Esophagus muscularis mucosa (tissue), 4 donors: ENCODE results near the gene CUEDC2. TPM values are rescaled to one million over a fixed set of nuclear protein-coding genes. Genes with fewer than 3 reads are reported as not detected.

ENCODE experiments used
- DNase-seq: peaks from one replicate; pipeline ENCODE4 v3.0.0-alpha.2; 2017; ENCODE audit errors: extremely low spot score
- H3K27ac ChIP-seq, 4 donors: fragments of 200-600 bp; sonication (generic); replicated peaks in 1 of 4; 1 replicate in 3 of 4; 2 replicates in 1 of 4; pipeline ENCODE4 v1.5.1; 2016 to 2019; ENCODE audit warnings: mild to moderate bottlenecking in 1 of 4
- H3K27me3 ChIP-seq, 4 donors: fragments of 200-600 bp; sonication (generic); one replicate each; pipeline versions ENCODE4 v1.5.1 to v1.6.0; 2016 to 2019
- H3K36me3 ChIP-seq, 4 donors: fragments of 200-600 bp; sonication (generic); one replicate each; pipeline ENCODE4 v1.5.1; 2016 to 2019
- H3K4me1 ChIP-seq, 4 donors: fragments of 200-600 bp; sonication (generic); one replicate each; pipeline ENCODE4 v1.5.1; 2016 to 2019
- H3K4me3 ChIP-seq, 4 donors: fragments of 200-600 bp; sonication (generic); 1 replicate in 2 of 4; 2 replicates in 2 of 4; pipeline ENCODE4 v1.5.1; 2016 to 2019; ENCODE audit warnings: mild to moderate bottlenecking in 4 of 4, moderate library complexity in 1 of 4
- H3K9me3 ChIP-seq, 4 donors: fragments of 200-600 bp; sonication (generic); 1 replicate in 3 of 4; 2 replicates in 1 of 4; pipeline ENCODE4 v1.5.1; 2016 to 2019
- EP300 ChIP-seq: sonication (generic); formaldehyde crosslinking; IDR thresholded peaks from one replicate; pipeline ENCODE4 v1.6.1; 2017; ENCODE audit warnings: antibody characterized with exemption
- POLR2A ChIP-seq: fragments of 450-650 bp; IDR thresholded peaks from one replicate; pipeline ENCODE4 v1.6.1; 2017; ENCODE audit warnings: antibody characterized with exemption, moderate library complexity, mild to moderate bottlenecking, low read depth
- POLR2AphosphoS5 ChIP-seq, 2 donors: sonication (generic); formaldehyde crosslinking; IDR thresholded peaks; one replicate each; pipeline ENCODE4 v1.6.1; 2017; ENCODE audit warnings: antibody characterized with exemption in 2 of 2
- WGBS: methylation state at CpG from one replicate; pipeline ENCODE4 v1.1.5; 2018; 5-methylcytosine and 5-hydroxymethylcytosine counted together
- intact Hi-C: fragments of 100-400 bp; cut with DNase I; formaldehyde crosslinking; loops from one replicate; pipeline ENCODE4 v1.15.1; 2023
- total RNA-seq, 4 donors: library from RNA; depleted of rRNA; stranded (reverse); fragments of >200 nt; gene quantifications; one replicate each; pipeline versions ENCODE4 v1.1.0 to v1.2.1, GENCODE V29; 2016
- TF ChIP-seq, protein P1 (sequence below), 3 experiments: fragments of 200-600 bp in 2 of 3; fragments of 450-650 bp in 1 of 3; sonication (generic) in 2 of 3; IDR thresholded peaks; one replicate each; pipeline ENCODE4 v1.5.1; 2017 to 2019; ENCODE audit warnings: antibody characterized with exemption in 3 of 3, mild to moderate bottlenecking in 2 of 3, moderate library complexity in 1 of 3

The CUEDC2 gene
- total RNA-seq, 4 donors from 2014 or later: 61.0 to 92.7 (median 71.2) TPM

DNA sequence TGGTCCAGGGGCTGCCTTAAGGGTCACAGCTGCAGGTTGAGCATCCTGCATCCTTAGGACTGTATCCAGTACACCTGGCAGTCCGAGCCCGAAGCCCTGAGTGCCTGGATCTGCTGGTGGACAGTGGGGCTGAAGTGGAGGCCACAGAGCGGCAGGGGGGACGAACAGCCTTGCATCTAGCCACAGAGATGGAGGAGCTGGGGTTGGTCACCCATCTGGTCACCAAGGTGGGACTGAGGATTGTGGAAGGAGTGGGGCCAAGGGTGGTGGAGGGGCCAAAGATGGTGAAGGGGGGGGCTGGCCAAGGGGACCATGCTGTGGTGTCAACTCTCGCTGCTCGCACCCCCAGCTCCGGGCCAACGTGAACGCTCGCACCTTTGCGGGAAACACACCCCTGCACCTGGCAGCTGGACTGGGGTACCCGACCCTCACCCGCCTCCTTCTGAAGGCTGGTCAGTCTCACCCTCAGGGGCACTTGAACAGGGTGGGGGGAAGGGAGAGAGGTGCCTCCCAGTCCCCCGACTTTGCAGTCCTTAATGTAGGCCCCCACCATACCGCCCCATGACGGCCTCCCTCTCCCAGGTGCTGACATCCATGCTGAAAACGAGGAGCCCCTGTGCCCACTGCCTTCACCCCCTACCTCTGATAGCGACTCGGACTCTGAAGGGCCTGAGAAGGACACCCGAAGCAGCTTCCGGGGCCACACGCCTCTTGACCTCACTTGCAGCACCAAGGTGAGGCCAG lies 31.6 kb downstream of the CUEDC2 start:
- DNase-seq: no peak
- Histone ChIP-seq H3K4me1 (peaks cover 25 to 99% (median 87%) of the 10 kb centered on the region in 4 donors), H3K36me3 (peaks cover 0 to 68% (median 50%) of the 10 kb centered on the region in 4 donors), H3K27ac (peak overlapping the region; percentile 74 to 99 (median 94)), H3K4me3 (no peak overlapping the region), H3K27me3 (no peaks in the 10 kb centered on the region), H3K9me3 (no peaks in the 10 kb centered on the region)
- 80% methylated on average over 14 of the region's 22 CpGs for WGBS
- intact Hi-C loops: no loop called here
- no peak for TF ChIP-seq POLR2A
- TF ChIP-seq, protein P1, sequence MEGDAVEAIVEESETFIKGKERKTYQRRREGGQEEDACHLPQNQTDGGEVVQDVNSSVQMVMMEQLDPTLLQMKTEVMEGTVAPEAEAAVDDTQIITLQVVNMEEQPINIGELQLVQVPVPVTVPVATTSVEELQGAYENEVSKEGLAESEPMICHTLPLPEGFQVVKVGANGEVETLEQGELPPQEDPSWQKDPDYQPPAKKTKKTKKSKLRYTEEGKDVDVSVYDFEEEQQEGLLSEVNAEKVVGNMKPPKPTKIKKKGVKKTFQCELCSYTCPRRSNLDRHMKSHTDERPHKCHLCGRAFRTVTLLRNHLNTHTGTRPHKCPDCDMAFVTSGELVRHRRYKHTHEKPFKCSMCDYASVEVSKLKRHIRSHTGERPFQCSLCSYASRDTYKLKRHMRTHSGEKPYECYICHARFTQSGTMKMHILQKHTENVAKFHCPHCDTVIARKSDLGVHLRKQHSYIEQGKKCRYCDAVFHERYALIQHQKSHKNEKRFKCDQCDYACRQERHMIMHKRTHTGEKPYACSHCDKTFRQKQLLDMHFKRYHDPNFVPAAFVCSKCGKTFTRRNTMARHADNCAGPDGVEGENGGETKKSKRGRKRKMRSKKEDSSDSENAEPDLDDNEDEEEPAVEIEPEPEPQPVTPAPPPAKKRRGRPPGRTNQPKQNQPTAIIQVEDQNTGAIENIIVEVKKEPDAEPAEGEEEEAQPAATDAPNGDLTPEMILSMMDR (IDR thresholded peaks at IDR 0.05): no peak
- TF ChIP-seq EP300: no peak
- no peak for TF ChIP-seq POLR2AphosphoS5 (IDR thresholded peaks at IDR 0.05)

DNA sequence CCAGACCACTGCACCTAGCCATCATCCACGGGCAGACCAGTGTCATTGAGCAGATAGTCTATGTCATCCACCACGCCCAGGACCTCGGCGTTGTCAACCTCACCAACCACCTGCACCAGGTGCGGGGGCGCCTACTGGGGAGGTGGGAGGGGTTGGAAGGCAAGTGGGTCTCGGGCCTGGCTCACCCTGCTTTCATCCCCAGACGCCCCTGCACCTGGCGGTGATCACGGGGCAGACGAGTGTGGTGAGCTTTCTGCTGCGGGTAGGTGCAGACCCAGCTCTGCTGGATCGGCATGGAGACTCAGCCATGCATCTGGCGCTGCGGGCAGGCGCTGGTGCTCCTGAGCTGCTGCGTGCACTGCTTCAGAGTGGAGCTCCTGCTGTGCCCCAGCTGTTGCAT lies 32.3 kb downstream of the CUEDC2 start:
- no peaks in the 10 kb centered on the region for H3K27me3 ChIP-seq
- H3K36me3 ChIP-seq: peaks cover 0 to 68% (median 50%) of the 10 kb centered on the region in 4 donors
- no peak for DNase-seq
- TF ChIP-seq, protein P1 (IDR thresholded peaks at IDR 0.05): no peak
- TF ChIP-seq EP300 (no peak), POLR2AphosphoS5 (IDR thresholded peaks at IDR 0.05) (no peak), POLR2A (no peak)
- H3K9me3 ChIP-seq: no peaks in the 10 kb centered on the region
- peaks cover 25 to 96% (median 82%) of the 10 kb centered on the region in 4 donors for H3K4me1 ChIP-seq
- H3K27ac ChIP-seq: peak overlapping the region; percentile 86 to 99 (median 94)
- peak overlapping the region in 1 of 4 donors; percentile 63 for H3K4me3 ChIP-seq
- 66% methylated on average over 7 of the region's 17 CpGs for WGBS
- intact Hi-C loops: no loop called here

DNA sequence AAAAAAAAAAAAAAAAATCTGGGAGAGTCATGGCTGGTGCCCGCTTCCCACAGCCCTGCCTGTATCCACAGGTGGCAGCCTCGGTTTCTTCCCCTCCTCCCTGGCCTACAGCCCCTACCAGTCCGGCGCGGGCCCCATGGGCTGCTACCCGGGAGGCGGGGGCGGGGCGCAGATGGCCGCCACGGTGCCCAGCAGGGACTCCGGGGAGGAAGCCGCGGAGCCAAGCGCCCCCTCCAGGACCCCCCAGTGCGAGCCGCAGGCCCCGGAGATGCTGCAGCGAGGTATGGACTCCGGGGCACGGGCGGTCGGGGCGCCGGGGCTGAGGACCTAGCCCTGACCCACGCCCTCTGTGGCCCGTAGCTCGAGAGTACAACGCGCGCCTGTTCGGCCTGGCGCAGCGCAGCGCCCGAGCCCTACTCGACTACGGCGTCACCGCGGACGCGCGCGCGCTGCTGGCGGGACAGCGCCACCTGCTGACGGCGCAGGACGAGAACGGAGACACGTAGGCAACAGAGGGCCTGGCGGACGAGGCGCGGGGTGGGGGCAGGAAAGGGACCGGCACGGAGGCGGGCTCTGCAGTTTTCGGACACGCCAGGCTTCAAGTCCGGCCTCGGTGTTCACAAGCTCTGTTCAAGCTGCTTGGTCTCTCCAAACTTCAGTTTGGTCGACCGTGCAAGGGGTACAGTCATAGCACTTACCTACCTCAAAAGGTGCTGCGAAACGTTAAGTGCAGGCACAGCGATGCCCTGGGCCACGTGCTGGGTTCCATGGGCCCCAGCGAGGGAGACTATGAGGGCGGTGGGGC lies 33.0 kb downstream of the CUEDC2 start:
- peak; percentile 95 for DNase-seq
- intact Hi-C loops: no loop called here
- peak overlapping the region; percentile 59 to 68 (median 65) for H3K4me3 ChIP-seq
- H3K9me3 ChIP-seq: no peaks in the 10 kb centered on the region
- TF ChIP-seq POLR2AphosphoS5 (IDR thresholded peaks at IDR 0.05): peak; percentile 90 to 95
- TF ChIP-seq, protein P1 (IDR thresholded peaks at IDR 0.05): peak; percentile 95 to 96 (median 95)
- no peak for TF ChIP-seq EP300
- H3K4me1 ChIP-seq: peaks cover 25 to 96% (median 85%) of the 10 kb centered on the region in 4 donors
- WGBS: 3% methylated on average over 38 of the region's 72 CpGs
- H3K27me3 ChIP-seq: no peaks in the 10 kb centered on the region
- H3K36me3 ChIP-seq: peaks cover 0 to 63% (median 49%) of the 10 kb centered on the region in 4 donors
- peak overlapping the region; percentile 86 to 99 (median 94) for H3K27ac ChIP-seq

DNA sequence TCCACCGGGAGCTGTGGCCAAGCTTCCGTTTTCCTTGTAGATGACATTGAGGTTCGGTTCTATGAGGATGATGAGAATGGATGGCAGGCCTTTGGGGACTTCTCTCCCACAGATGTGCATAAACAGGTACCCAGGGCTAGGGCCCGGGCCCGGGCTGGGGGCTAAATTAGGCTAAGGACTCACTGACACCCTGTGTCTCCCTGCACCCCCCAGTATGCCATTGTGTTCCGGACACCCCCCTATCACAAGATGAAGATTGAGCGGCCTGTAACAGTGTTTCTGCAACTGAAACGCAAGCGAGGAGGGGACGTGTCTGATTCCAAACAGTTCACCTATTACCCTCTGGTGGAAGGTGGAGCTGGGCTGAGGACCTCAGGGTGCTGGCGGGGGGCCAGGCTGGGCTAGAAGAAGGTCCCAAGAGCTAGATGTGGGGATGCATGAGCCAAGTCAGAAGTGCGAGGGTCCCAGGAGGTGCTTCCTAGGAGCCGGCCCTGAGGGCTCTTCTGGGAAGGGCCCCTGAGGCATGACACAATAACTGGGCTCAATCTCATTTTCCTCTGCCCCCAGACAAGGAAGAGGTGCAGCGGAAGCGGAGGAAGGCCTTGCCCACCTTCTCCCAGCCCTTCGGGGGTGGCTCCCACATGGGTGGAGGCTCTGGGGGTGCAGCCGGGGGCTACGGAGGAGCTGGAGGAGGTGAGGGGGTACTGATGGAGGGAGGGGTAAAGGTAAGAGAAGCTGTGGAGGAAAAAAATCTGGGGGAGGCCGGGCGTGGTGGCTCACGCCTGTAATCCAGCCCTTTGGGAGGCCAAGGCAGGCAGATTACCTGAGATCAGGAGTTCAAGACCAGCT lies 34.0 kb downstream of the CUEDC2 start:
- Histone ChIP-seq H3K27ac (peak overlapping the region; percentile 86 to 99 (median 94)), H3K27me3 (no peaks in the 10 kb centered on the region), H3K4me3 (peak overlapping the region in 3 of 4 donors; percentile 59 to 68 (median 63)), H3K36me3 (peaks cover 0 to 57% (median 48%) of the 10 kb centered on the region in 4 donors), H3K9me3 (no peaks in the 10 kb centered on the region), H3K4me1 (peaks cover 30 to 92% (median 85%) of the 10 kb centered on the region in 4 donors)
- no peak for DNase-seq
- TF ChIP-seq POLR2A (no peak), EP300 (no peak), POLR2AphosphoS5 (IDR thresholded peaks at IDR 0.05) (no peak)
- TF ChIP-seq, protein P1 (IDR thresholded peaks at IDR 0.05): no peak
- 85% methylated on average over 17 of the region's 21 CpGs for WGBS
- intact Hi-C loops: no loop called here
